MM.1S (cell line): ENCODE measurements around the gene TEX55.

Experiments
- CTCF ChIP-seq: fragments of 300-600 bp; sonication (generic); IDR thresholded peaks from 2 replicates; pipeline ENCODE4 v1.5.1; 2016; ENCODE audit warnings: antibody characterized with exemption, low read length, mixed read lengths
- EZH2 ChIP-seq: fragments of 300-600 bp; sonication (generic); optimal IDR thresholded peaks from 2 replicates; pipeline ENCODE3; 2017; ENCODE audit warnings: low read depth, mild to moderate bottlenecking, antibody characterized with exemption, low read length, mixed read lengths
- EZH2phosphoT487 ChIP-seq: fragments of 300-600 bp; sonication (generic); IDR thresholded peaks from 2 replicates; pipeline ENCODE4 v1.6.1; 2018; ENCODE audit warnings: antibody characterized with exemption, low read length

GRCh38 chr3:119099785-119100184, 46.2 kb upstream of the TEX55 start:
- TF ChIP-seq CTCF (no peak), EZH2 (no peak), EZH2phosphoT487 (no peak)
